Uterus (tissue), 4 donors: ENCODE data around the gene KLHL3. TPM values are rescaled to one million over a fixed set of nuclear protein-coding genes. Genes with fewer than 3 reads are reported as not detected.

Experiments used
- DNase-seq, 2 donors: peaks; one replicate each; pipeline ENCODE4 v3.0.0-alpha.2; 2019 to 2020
- H3K27ac ChIP-seq, 2 donors: fragments of 200-600 bp; sonication (generic); 1 replicate in 1 of 2; 2 replicates in 1 of 2; pipeline ENCODE4 v1.5.1; 2016 to 2018
- H3K27me3 ChIP-seq, 2 donors: fragments of 200-600 bp; sonication (generic); one replicate each; pipeline ENCODE4 v1.5.1; 2018 to 2019; ENCODE audit warnings: control low read depth in 1 of 2
- H3K36me3 ChIP-seq, 2 donors: fragments of 200-600 bp; sonication (generic); one replicate each; pipeline ENCODE4 v1.5.1; 2019; ENCODE audit warnings: control low read depth in 1 of 2
- H3K4me1 ChIP-seq, 2 donors: fragments of 200-600 bp; sonication (generic); one replicate each; pipeline ENCODE4 v1.5.1; 2018 to 2019; ENCODE audit warnings: control low read depth in 1 of 2
- H3K4me3 ChIP-seq, 2 donors: fragments of 200-600 bp; sonication (generic); 1 replicate in 1 of 2; 2 replicates in 1 of 2; pipeline ENCODE4 v1.5.1; 2018 to 2019; ENCODE audit warnings: mild to moderate bottlenecking in 1 of 2
- H3K9me3 ChIP-seq, 2 donors: fragments of 200-600 bp; sonication (generic); one replicate each; pipeline ENCODE4 v1.5.1; 2019; ENCODE audit warnings: control low read depth in 1 of 2
- CTCF ChIP-seq, 4 experiments: fragments of 200-600 bp in 2 of 4; fragments of 450-650 bp in 2 of 4; sonication (generic) in 2 of 4; IDR thresholded peaks; one replicate each; pipeline ENCODE4 v1.5.1; 2016 to 2019; ENCODE audit warnings: antibody characterized with exemption in 4 of 4, mild to moderate bottlenecking in 2 of 4, moderate library complexity in 1 of 4
- POLR2A ChIP-seq, 2 donors: fragments of 450-650 bp; IDR thresholded peaks; one replicate each; pipeline ENCODE4 v1.6.1; 2016; ENCODE audit warnings: antibody characterized with exemption in 2 of 2, mild to moderate bottlenecking in 1 of 2, moderate library complexity in 1 of 2
- intact Hi-C: fragments of 100-400 bp; cut with DNase I; formaldehyde crosslinking; loops from one replicate; pipeline ENCODE4 v1.15.1; 2023; ENCODE audit warnings: low total_unique reads
- total RNA-seq, 4 donors: library from RNA; depleted of rRNA in 3 of 4; stranded (reverse); fragments of >200 nt in 3 of 4; gene quantifications; one replicate each; pipeline versions ENCODE4 v1.1.0 to v1.2.4, GENCODE V29; 2014 to 2023
- donor health status: DM: yes; HTN: yes; CAD: no.

The KLHL3 gene
- total RNA-seq, 4 donors from 2014 or later, result 3.1 to 21.8 (median 8.9) TPM

GRCh38 chr5:137665678-137666460 lies 70.0 kb downstream of the KLHL3 start:
- TF ChIP-seq POLR2A (IDR thresholded peaks at IDR 0.05) (no peak), CTCF (IDR thresholded peaks at IDR 0.05) (no peak)
- no peaks in the 10 kb centered on the region for H3K27me3 ChIP-seq
- DNase-seq, result no peak
- H3K4me3 ChIP-seq, result no peak overlapping the region
- intact Hi-C loops, result no loop called here
- H3K36me3 ChIP-seq, result no peaks in the 10 kb centered on the region
- no peaks in the 10 kb centered on the region for H3K4me1 ChIP-seq
- no peaks in the 10 kb centered on the region for H3K9me3 ChIP-seq
- peak overlapping the region in 1 of 2 donors; percentile 4 for H3K27ac ChIP-seq

GRCh38 chr5:137660349-137660817 lies 75.5 kb downstream of the KLHL3 start:
- H3K4me1 ChIP-seq, result no peaks in the 10 kb centered on the region
- no peak for TF ChIP-seq POLR2A (IDR thresholded peaks at IDR 0.05)
- TF ChIP-seq CTCF (IDR thresholded peaks at IDR 0.05), result peak; percentile 56 to 77 (median 68)
- no peaks in the 10 kb centered on the region for H3K36me3 ChIP-seq
- no peaks in the 10 kb centered on the region for H3K9me3 ChIP-seq
- no peak overlapping the region for H3K27ac ChIP-seq
- intact Hi-C loops, result no loop called here
- DNase-seq, result peak; percentile 62 to 66
- no peak overlapping the region for H3K4me3 ChIP-seq
- no peaks in the 10 kb centered on the region for H3K27me3 ChIP-seq

- H3K36me3 ChIP-seq, result no peaks in the 10 kb centered on the region
- intact Hi-C loops, result no loop called here
- no peaks in the 10 kb centered on the region for H3K4me1 ChIP-seq
- DNase-seq, result no peak
- H3K4me3 ChIP-seq, result no peak overlapping the region
- no peaks in the 10 kb centered on the region for H3K9me3 ChIP-seq
- no peaks in the 10 kb centered on the region for H3K27me3 ChIP-seq
- H3K27ac ChIP-seq, result no peak overlapping the region
- TF ChIP-seq POLR2A (IDR thresholded peaks at IDR 0.05) (no peak), CTCF (IDR thresholded peaks at IDR 0.05) (no peak)
Observed at GRCh38 chr5:137659209-137659608, 76.7 kb downstream of the KLHL3 start.

GRCh38 chr5:137658324-137658723 lies 77.6 kb downstream of the KLHL3 start:
- intact Hi-C loops, result no loop called here
- no peak for TF ChIP-seq POLR2A (IDR thresholded peaks at IDR 0.05)
- TF ChIP-seq CTCF (IDR thresholded peaks at IDR 0.05), result no peak
- Histone ChIP-seq H3K4me1 (no peaks in the 10 kb centered on the region), H3K4me3 (no peak overlapping the region), H3K36me3 (no peaks in the 10 kb centered on the region), H3K27ac (no peak overlapping the region), H3K9me3 (no peaks in the 10 kb centered on the region), H3K27me3 (no peaks in the 10 kb centered on the region)
- no peak for DNase-seq

GRCh38 chr5:137657073-137657472 lies 78.8 kb downstream of the KLHL3 start:
- no peak for DNase-seq
- H3K4me1 ChIP-seq, result no peaks in the 10 kb centered on the region
- no peak overlapping the region for H3K4me3 ChIP-seq
- no peak for TF ChIP-seq CTCF (IDR thresholded peaks at IDR 0.05)
- H3K27me3 ChIP-seq, result no peaks in the 10 kb centered on the region
- H3K36me3 ChIP-seq, result no peaks in the 10 kb centered on the region
- no peaks in the 10 kb centered on the region for H3K9me3 ChIP-seq
- H3K27ac ChIP-seq, result no peak overlapping the region
- intact Hi-C loops, result no loop called here
